CD4-positive, alpha-beta T cell (primary cell): Measurements from ENCODE around the gene ZNF440. TPM values are rescaled to one million over a fixed set of nuclear protein-coding genes. Genes with fewer than 3 reads are reported as not detected.
"Not testable (repeated sequence)": the region's sequence is repeated elsewhere in the genome, so short reads cannot be mapped to it uniquely, and the experiment has no call there.

ENCODE experiments used
- ATAC-seq: fragments of 200-7000 bp; cut with Tn5 transposase; one replicate; pipeline ENCODE4 v1.10.0; 2022; ENCODE audit warnings: mild to moderate bottlenecking; ENCODE audit not compliant: poor library complexity
- CTCF ChIA-PET: fragments of 350-600 bp; sonication (Branson Sonifier 250); formaldehyde crosslinking; loops from one replicate; lab custom pipeline; 2021; ENCODE audit warnings: antibody characterized with exemption, inconsistent platforms; lab: Charles Lee
- POLR2A ChIA-PET: fragments of 350-600 bp; sonication (Branson Sonifier 250); formaldehyde crosslinking; loops from one replicate; lab custom pipeline; 2021; ENCODE audit warnings: antibody characterized with exemption, inconsistent platforms; lab: Charles Lee
- DNase-seq, 14 experiments: peaks; one replicate each; pipeline ENCODE4 v3.0.0-alpha.2; 2013 to 2020; ENCODE audit warnings: mixed read lengths in 2 of 14
- H3K27ac ChIP-seq, 2 donors: one replicate each; pipeline versions ENCODE4 v1.5.1 to v1.7.0; 2013; ENCODE audit warnings: low read length in 2 of 2, low read depth in 1 of 2, mild to moderate bottlenecking in 1 of 2
- H3K27me3 ChIP-seq, 2 experiments: 1 replicate in 1 of 2; 2 replicates in 1 of 2; pipeline versions ENCODE4 v1.6.1 to v1.7.0; 2013; ENCODE audit warnings: low read length in 2 of 2, control low read depth in 1 of 2, mild to moderate bottlenecking in 1 of 2, moderate library complexity in 1 of 2; ENCODE audit not compliant: insufficient read depth in 2 of 2, control insufficient read depth in 1 of 2
- H3K36me3 ChIP-seq: one replicate; pipeline ENCODE4 v1.6.1; 2013; ENCODE audit warnings: low read length, control low read depth; ENCODE audit not compliant: insufficient read depth
- H3K4me1 ChIP-seq: one replicate; pipeline ENCODE4 v1.6.1; 2013; ENCODE audit warnings: low read length, control low read depth; ENCODE audit not compliant: insufficient read depth
- H3K4me3 ChIP-seq: one replicate; pipeline ENCODE4 v1.5.1; 2013; ENCODE audit warnings: mild to moderate bottlenecking, low read length, moderate library complexity
- H3K9me3 ChIP-seq, 2 experiments: 1 replicate in 1 of 2; 2 replicates in 1 of 2; pipeline versions ENCODE4 v1.6.1 to v1.7.0; 2013; ENCODE audit warnings: low read length in 2 of 2, mild to moderate bottlenecking in 2 of 2, control low read depth in 1 of 2, moderate library complexity in 1 of 2; ENCODE audit not compliant: control insufficient read depth in 1 of 2, insufficient read depth in 1 of 2
- H3K27ac Mint-ChIP-seq: one replicate; pipeline ENCODE4 v1.8.0; 2020; ENCODE audit warnings: mixed read lengths
- H3K27me3 Mint-ChIP-seq: one replicate; pipeline ENCODE4 v1.8.0; 2021; ENCODE audit warnings: mixed read lengths
- H3K36me3 Mint-ChIP-seq: one replicate; pipeline ENCODE4 v1.8.0; 2021; ENCODE audit warnings: low read depth, mixed read lengths
- H3K4me1 Mint-ChIP-seq: one replicate; pipeline ENCODE4 v1.8.0; 2021; ENCODE audit warnings: low read depth, mixed read lengths
- H3K4me3 Mint-ChIP-seq: one replicate; pipeline ENCODE4 v1.8.0; 2020; ENCODE audit warnings: mild to moderate bottlenecking, mixed read lengths
- H3K9me3 Mint-ChIP-seq: one replicate; pipeline ENCODE4 v1.8.0; 2020; ENCODE audit warnings: mixed read lengths
- CTCF ChIP-seq: fragments of 200-600 bp; IDR thresholded peaks from one replicate; pipeline ENCODE4 v1.8.0; 2022; ENCODE audit warnings: antibody characterized with exemption, mild to moderate bottlenecking
- intact Hi-C, 2 experiments: fragments of 100-400 bp; cut with DNase I in 1 of 2; cut with micrococcal nuclease in 1 of 2; formaldehyde crosslinking; loops; one replicate each; pipeline versions ENCODE4 v1.15.1 to v1.9.0; 2023 to 2025; cut with DNase I, micrococcal nuclease
- total RNA-seq, 174 experiments: library from RNA in 2 of 174; stranded (reverse) in 2 of 174; gene quantifications; one replicate each; pipeline ENCODE4 v1.2.3 and lab custom pipeline; 2021 to 2026

ZNF440 gene
- total RNA-seq, 2 experiments from 2014 or later = 5.8 to 6.8 TPM

- Mint-ChIP-seq H3K4me3 (no peak overlapping the region), H3K27ac (no peak overlapping the region), H3K9me3 (peaks cover 7% of the 10 kb centered on the region), H3K27me3 (no peaks in the 10 kb centered on the region), H3K4me1 (peaks cover 8% of the 10 kb centered on the region), H3K36me3 (peaks cover 84% of the 10 kb centered on the region)
- intact Hi-C loops = loop anchor here in 1 of 2 experiments (10.0 kb wide), 1 partner anchor 1513 kb away; no protein-coding TSS in a partner anchor
- no peaks in the 10 kb centered on the region for H3K27me3 ChIP-seq
- TF ChIP-seq CTCF = no peak
- H3K4me3 ChIP-seq = no peak overlapping the region
- POLR2A ChIA-PET = no interaction called here
- H3K4me1 ChIP-seq = no peaks in the 10 kb centered on the region
- peaks cover 11% of the 10 kb centered on the region for H3K36me3 ChIP-seq
- DNase-seq (no peak), ATAC-seq (no peak)
- CTCF ChIA-PET = no interaction called here
- H3K27ac ChIP-seq = no peak overlapping the region
- H3K9me3 ChIP-seq = peaks cover 22 to 32% of the 10 kb centered on the region in 2 experiments
Measured at GRCh38 chr19:11821474-11822109, 7.5 kb downstream of the ZNF440 start.

GRCh38 chr19:11828957-11829876, 15.1 kb downstream of the ZNF440 start:
- ATAC-seq, H3K27ac Mint-ChIP-seq, H3K4me3 Mint-ChIP-seq, H3K4me1 Mint-ChIP-seq, H3K27me3 ChIP-seq, H3K4me1 ChIP-seq, POLR2A ChIA-PET, H3K27me3 Mint-ChIP-seq, H3K4me3 ChIP-seq, CTCF ChIA-PET, H3K27ac ChIP-seq, DNase-seq: not testable (repeated sequence)
- intact Hi-C loops = loop anchor here (1.0 to 10.0 kb wide), 2 partner anchors 16 to 1506 kb away; no protein-coding TSS in a partner anchor
- Histone ChIP-seq H3K36me3 (peaks cover 40% of the 10 kb centered on the region), H3K9me3 (peaks cover 47 to 76% of the 10 kb centered on the region in 2 experiments)
- Mint-ChIP-seq H3K9me3 (peaks cover 11% of the 10 kb centered on the region), H3K36me3 (peaks cover 98% of the 10 kb centered on the region)

- Mint-ChIP-seq H3K27ac (no peak overlapping the region), H3K4me3 (no peak overlapping the region), H3K36me3 (peaks cover 94% of the 10 kb centered on the region), H3K27me3 (no peaks in the 10 kb centered on the region), H3K9me3 (peaks cover 9% of the 10 kb centered on the region), H3K4me1 (no peaks in the 10 kb centered on the region)
- Histone ChIP-seq H3K4me1 (no peaks in the 10 kb centered on the region), H3K27me3 (no peaks in the 10 kb centered on the region), H3K4me3 (no peak overlapping the region), H3K27ac (no peak overlapping the region), H3K36me3 (peaks cover 40% of the 10 kb centered on the region), H3K9me3 (peaks cover 36 to 85% of the 10 kb centered on the region in 2 experiments)
- no peak for DNase-seq
- ATAC-seq = no peak
- ChIA-PET POLR2A (no interaction called here), CTCF (no interaction called here)
- intact Hi-C loops = no loop called here
- no peak for TF ChIP-seq CTCF
Measured at GRCh38 chr19:11832253-11832912, 18.3 kb downstream of the ZNF440 start.
